Activated naive CD8-positive, alpha-beta T cell (primary cell): ENCODE results near the gene WIPF1.

Source experiments
- H3K27ac Mint-ChIP-seq: one replicate; pipeline ENCODE4 v1.8.0; 2021; ENCODE audit warnings: mixed read lengths
- H3K27me3 Mint-ChIP-seq: one replicate; pipeline ENCODE4 v1.8.0; 2021; ENCODE audit warnings: mixed read lengths
- H3K36me3 Mint-ChIP-seq: one replicate; pipeline ENCODE4 v1.8.0; 2021; ENCODE audit warnings: mixed read lengths
- H3K4me1 Mint-ChIP-seq: one replicate; pipeline ENCODE4 v1.8.0; 2021; ENCODE audit warnings: low read depth, mixed read lengths
- H3K4me3 Mint-ChIP-seq: one replicate; pipeline ENCODE4 v1.8.0; 2021; ENCODE audit warnings: mild to moderate bottlenecking, mixed read lengths
- H3K9me3 Mint-ChIP-seq: one replicate; pipeline ENCODE4 v1.8.0; 2021; ENCODE audit warnings: low read depth, mixed read lengths

Gene WIPF1

DNA sequence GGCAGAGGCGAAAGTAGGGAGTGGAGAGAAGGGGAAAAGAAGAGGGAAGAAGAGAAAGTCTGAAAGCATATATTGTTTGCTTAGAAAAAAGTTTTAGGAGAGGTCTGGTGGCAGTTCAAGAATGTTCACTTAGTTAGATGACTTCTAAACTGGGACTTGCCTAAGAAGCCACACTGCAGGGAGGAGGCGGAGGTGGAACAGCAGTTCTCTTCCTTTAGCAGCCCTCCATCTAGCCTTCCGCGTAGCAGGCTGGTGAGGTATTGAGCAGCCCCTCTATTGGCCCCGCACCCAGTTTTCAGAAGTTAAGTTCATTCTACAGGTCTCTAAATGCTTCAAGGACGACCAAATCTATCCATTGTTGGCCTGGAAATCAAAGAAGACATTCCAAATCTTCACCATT is 31.9 kb upstream of the WIPF1 start:
- Mint-ChIP-seq H3K36me3 (peaks cover 28% of the 10 kb centered on the region), H3K27ac (peak overlapping the region; percentile 99), H3K4me3 (peak overlapping the region; percentile 95)

DNA sequence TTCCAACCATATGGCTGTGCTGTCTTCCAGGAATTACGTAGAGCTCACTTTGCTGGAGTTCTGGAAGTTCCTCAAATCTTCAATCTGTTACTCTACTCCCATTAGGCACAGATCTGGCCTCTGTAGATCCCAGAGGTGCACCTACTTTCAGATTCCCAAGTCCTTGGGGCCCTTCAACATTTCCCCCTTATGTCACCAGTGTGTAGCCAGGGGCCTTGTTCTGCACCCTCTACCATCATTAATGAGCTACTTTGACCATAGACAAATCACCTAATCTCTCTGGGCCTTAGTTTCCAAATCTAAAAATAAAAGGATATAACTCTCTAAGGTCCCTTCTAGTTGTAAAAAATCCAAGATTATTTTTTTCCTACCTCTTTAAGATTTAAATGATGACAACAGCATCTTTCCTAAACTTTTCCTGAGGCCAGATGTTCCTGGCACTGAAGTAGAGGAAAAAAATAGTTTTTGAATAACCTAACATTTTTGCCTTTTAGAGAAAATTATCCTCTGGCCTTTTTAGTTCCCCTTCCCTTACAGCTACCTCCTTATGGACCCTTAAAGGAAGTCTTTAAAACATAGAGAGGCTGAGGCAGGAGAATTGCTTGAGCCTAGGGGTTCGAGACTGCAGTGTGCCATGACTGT is 31.0 kb upstream of the WIPF1 start:
- Mint-ChIP-seq H3K4me1 (peaks cover 86% of the 10 kb centered on the region), H3K27ac (peak overlapping the region; percentile 99), H3K9me3 (no peaks in the 10 kb centered on the region), H3K27me3 (no peaks in the 10 kb centered on the region), H3K4me3 (peak overlapping the region; percentile 17), H3K36me3 (peaks cover 28% of the 10 kb centered on the region)

More for the DNA sequence above, 31.9 kb upstream of the WIPF1 start:
- no peaks in the 10 kb centered on the region for H3K9me3 Mint-ChIP-seq
- no peaks in the 10 kb centered on the region for H3K27me3 Mint-ChIP-seq
- peaks cover 83% of the 10 kb centered on the region for H3K4me1 Mint-ChIP-seq

DNA sequence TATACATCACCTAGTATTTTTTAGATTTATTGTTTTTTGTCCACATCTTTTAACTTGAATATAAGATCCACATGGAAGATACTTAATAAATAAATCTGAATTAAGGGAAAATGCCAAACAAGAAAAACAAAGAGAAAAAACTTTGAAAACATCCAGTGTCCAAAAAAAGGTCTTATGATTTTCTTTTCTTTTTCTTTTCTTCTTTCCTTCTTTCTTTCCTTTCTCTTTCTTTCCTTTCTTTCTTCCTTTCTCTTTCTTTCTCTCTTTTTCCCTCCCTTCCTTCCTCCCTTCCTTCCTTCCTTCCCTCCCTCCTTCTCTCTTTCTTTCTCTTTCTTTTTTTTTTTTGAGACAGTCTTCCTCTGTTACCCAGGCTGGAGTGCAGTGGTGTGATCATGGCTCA is 29.6 kb upstream of the WIPF1 start:
- Mint-ChIP-seq H3K4me3 (no peak overlapping the region), H3K36me3 (peaks cover 23% of the 10 kb centered on the region)

DNA sequence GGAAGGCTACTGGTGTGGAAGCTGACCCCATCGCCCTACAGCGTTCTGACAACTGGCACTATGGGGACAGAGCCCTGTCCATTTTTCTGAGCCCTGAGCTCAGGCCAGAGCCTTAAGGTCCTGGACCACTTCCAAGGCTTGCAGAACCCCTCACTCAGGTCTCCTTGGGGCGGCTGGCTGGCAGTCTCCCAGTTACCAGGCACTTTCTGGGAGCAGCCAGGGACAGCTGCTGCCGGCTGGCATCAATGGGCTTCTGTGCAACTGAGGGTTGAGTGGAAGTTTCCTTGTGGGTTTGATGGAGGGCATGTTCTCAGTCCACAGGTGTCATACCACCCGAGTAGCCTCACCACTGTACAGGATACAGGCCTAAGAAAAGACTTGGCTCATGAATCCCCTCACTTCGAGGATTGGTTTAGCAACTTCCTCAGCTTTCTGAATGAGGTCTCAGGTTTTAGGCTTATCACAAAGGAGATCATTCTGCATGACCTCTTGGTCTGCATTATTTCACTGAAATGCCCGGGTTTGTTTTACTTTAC is 27.4 kb upstream of the WIPF1 start:
- Mint-ChIP-seq H3K27me3 (no peaks in the 10 kb centered on the region), H3K4me3 (no peak overlapping the region), H3K4me1 (peaks cover 81% of the 10 kb centered on the region), H3K27ac (peak overlapping the region; percentile 73), H3K36me3 (peaks cover 20% of the 10 kb centered on the region), H3K9me3 (no peaks in the 10 kb centered on the region)

More for the DNA sequence above, 29.6 kb upstream of the WIPF1 start:
- Mint-ChIP-seq H3K4me1 (peaks cover 87% of the 10 kb centered on the region), H3K27me3 (no peaks in the 10 kb centered on the region), H3K9me3 (no peaks in the 10 kb centered on the region), H3K27ac (peak overlapping the region; percentile 81)

DNA sequence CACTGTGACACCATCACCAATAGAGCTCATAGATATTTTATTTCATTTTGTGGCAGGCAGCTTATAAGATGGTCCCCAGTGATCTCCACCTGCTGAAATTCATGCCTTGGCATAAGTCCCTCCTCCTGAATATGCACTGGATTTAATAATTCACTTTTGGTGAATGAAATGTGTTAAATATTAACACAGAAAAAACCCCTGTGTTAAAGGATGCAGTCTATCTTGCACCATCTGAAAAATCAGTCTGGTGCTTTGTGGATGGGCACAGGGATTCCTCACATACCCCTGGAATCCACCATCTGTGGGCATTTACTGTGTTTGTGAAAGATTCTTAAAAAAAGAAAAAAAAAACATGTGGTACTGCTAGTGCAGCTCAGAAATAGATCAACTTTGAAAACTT is 26.1 kb upstream of the WIPF1 start:
- Mint-ChIP-seq H3K27ac (peak overlapping the region; percentile 75), H3K9me3 (no peaks in the 10 kb centered on the region), H3K4me3 (no peak overlapping the region), H3K27me3 (no peaks in the 10 kb centered on the region), H3K4me1 (peaks cover 83% of the 10 kb centered on the region), H3K36me3 (peaks cover 20% of the 10 kb centered on the region)

DNA sequence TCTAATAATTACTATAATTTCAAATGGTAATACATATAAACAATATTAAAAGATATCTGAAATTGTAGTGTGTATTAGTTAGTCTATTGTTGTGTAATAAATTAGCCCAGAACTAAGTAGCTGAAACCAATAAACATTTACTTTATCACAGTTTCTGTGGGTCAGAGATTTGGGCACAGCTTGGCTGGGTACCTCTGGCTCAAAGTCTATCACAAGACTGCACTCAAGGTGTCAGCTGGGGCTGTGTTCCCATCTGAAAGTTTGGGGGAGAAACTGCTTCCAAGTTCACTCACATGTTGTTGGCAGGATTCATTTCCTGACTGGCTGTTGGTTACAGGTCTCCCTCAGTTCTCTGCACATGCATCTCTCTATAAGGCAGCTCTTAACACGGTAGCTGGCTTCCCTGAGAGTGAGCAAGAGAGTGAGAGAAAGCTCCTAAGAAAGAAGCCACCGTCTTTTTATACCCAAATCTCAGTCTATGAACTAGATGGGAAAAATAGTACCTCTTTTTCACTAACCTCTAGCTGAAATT is 25.6 kb upstream of the WIPF1 start:
- H3K4me3 Mint-ChIP-seq: no peak overlapping the region

DNA sequence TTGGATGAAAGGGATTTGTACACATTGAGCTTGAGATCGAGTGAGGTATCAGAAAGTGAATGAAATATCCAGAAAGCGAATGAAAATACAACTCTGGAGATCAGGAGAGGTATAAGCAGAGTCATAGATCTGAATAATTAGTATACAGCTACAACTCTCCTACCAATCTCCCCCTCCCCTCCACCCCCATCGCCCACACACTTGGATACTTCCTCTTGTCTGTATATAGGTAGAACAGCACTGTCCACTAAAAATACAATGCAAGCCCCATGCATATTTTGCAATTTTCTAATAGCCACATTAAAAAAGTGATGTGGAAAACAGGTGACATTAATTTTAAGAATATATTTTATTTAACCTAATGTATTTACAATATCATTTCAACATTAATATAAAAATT is 23.7 kb upstream of the WIPF1 start:
- Mint-ChIP-seq H3K9me3 (no peaks in the 10 kb centered on the region), H3K27ac (peak overlapping the region; percentile 90), H3K4me3 (no peak overlapping the region), H3K36me3 (peaks cover 13% of the 10 kb centered on the region), H3K4me1 (peaks cover 84% of the 10 kb centered on the region), H3K27me3 (no peaks in the 10 kb centered on the region)

More for the DNA sequence above, 25.6 kb upstream of the WIPF1 start:
- Mint-ChIP-seq H3K9me3 (no peaks in the 10 kb centered on the region), H3K27ac (peak overlapping the region; percentile 75), H3K27me3 (no peaks in the 10 kb centered on the region), H3K36me3 (peaks cover 15% of the 10 kb centered on the region), H3K4me1 (peaks cover 83% of the 10 kb centered on the region)

DNA sequence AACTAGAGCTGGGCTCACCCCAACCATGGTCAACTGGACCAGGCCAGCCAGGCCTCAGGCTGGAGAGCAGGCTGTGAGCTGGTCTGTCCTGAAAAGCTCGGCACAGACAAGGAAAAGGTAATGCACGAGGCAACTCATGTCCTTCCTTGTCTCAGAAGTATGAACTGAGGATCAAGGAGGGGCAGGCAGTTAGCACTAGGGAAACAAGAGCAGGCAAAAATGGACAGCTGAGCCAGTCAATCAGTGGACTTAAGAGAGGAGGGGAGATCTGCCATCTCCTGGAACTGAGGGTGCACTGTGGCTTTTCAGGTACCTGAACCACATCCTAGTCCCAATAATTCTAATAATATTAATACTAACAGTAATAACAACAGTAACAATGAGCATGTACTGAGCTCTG is 20.6 kb upstream of the WIPF1 start:
- Mint-ChIP-seq H3K4me3 (peak overlapping the region; percentile 60), H3K4me1 (peaks cover 88% of the 10 kb centered on the region), H3K9me3 (no peaks in the 10 kb centered on the region), H3K27me3 (no peaks in the 10 kb centered on the region), H3K27ac (peak overlapping the region; percentile 93), H3K36me3 (peaks cover 17% of the 10 kb centered on the region)

DNA sequence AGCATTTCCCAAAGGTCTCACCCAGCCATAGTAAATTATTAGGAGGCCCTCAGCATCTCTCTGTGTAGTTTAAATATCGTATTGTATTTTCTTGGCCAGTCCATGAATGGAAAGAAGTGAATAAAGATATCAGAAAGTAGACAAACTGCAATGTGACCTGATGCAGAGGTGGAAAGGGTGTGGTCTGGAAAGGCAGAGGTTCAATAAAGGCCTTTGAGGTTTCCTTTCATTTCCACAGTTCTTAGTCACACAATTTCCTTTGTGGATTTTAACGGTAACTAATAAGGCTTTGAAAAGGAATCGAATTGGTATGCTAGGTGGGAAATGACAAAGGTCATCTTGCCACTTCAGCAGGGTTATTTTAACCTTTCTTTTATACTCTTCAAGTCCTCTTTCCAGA is 20.1 kb upstream of the WIPF1 start:
- H3K9me3 Mint-ChIP-seq: no peaks in the 10 kb centered on the region
- H3K4me3 Mint-ChIP-seq: peak overlapping the region; percentile 60
- peaks cover 18% of the 10 kb centered on the region for H3K36me3 Mint-ChIP-seq
- peak overlapping the region; percentile 93 for H3K27ac Mint-ChIP-seq
- H3K27me3 Mint-ChIP-seq: no peaks in the 10 kb centered on the region
- peaks cover 90% of the 10 kb centered on the region for H3K4me1 Mint-ChIP-seq

DNA sequence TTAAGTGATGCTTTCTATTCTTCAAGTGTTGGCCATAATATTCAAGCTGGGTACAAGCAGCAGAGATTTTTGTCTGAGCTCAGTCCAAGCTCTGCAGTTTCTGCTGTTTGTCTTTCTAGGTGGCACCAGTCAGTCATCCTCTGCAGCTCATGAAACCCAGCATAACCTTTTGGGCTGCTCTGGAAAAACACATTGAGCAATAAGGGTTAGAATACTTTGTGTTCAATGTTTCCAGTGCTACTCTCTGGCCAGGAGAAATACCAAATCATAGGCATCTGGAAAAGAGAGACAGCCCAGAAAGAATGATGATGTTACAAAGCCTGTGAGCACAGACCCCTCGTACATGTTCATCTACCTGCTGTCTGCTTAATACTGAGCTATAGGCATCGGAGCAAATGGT is 19.5 kb upstream of the WIPF1 start:
- Mint-ChIP-seq H3K9me3 (no peaks in the 10 kb centered on the region), H3K4me3 (peak overlapping the region; percentile 60), H3K27me3 (no peaks in the 10 kb centered on the region), H3K4me1 (peaks cover 90% of the 10 kb centered on the region), H3K36me3 (peaks cover 20% of the 10 kb centered on the region), H3K27ac (peak overlapping the region; percentile 93)

DNA sequence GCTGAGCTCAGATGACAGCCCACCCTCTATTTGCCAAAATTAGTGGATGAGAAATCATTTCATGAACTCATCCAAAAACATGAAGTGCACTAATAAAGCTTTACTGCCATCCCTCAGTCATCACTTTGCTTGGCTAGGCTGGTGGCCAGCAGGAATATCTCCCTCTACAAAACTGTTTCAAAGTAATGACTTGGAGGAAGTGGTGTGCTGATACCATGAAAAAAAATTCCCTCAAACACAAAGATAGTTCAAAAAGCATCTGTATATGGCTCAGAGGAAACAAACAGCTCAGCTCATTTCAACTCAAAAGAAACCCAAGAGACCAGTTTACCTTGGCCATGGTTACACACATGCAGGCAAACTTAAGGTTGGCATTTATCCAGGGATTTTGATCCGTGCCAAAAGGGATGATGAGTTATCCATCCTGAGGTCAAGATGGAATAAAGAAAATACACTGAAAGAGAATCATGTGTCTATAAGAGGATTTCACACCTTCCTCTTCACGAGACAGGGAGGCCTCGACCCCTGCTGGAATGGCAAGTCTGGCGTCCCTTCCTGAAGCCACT is 18.4 kb upstream of the WIPF1 start:
- Mint-ChIP-seq H3K36me3 (peaks cover 20% of the 10 kb centered on the region), H3K4me3 (peak overlapping the region; percentile 11), H3K4me1 (peaks cover 95% of the 10 kb centered on the region), H3K27ac (peak overlapping the region; percentile 85), H3K9me3 (no peaks in the 10 kb centered on the region), H3K27me3 (no peaks in the 10 kb centered on the region)

DNA sequence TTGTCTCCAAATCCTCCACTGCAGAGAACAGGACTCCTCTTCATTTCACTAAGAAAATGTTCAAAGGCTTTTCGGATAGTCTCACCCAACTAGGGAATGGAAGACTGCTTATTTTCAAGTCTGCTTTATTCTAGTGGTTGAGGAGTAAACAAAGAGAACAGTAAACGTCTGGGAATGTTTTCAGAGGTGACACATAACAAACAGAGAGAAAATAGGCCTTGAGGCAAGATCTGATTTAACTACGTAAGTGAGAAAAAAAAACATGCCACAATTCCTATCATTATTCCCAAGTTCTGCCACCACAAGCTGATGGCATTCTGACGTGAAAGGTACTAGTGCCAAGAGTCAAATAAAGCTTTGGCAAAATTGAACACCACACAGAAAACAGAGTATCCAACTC is 16.7 kb upstream of the WIPF1 start:
- Mint-ChIP-seq H3K36me3 (peaks cover 16% of the 10 kb centered on the region), H3K4me1 (peaks cover 96% of the 10 kb centered on the region), H3K4me3 (no peak overlapping the region), H3K27ac (peak overlapping the region; percentile 80), H3K9me3 (no peaks in the 10 kb centered on the region), H3K27me3 (no peaks in the 10 kb centered on the region)

DNA sequence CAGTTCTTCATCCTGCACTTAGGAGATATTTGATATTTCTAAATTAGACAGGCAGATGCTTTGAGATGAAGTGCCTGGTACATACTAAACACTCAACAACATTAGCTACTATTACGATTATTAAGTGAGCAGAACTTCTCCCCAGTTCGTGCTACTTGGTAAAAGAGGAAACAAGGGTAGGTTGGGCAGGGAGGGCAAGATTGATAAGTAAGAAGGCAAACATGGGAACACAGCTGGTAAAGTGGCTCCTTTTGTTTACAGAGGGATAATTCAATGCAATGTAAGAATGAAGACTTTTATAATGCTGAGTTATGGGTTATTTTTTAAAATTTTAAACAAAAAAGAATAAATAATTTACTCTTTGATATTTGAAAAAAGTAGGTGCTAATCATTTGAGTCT is 15.9 kb upstream of the WIPF1 start:
- no peaks in the 10 kb centered on the region for H3K9me3 Mint-ChIP-seq
- no peaks in the 10 kb centered on the region for H3K27me3 Mint-ChIP-seq
- H3K27ac Mint-ChIP-seq: peak overlapping the region; percentile 88
- H3K36me3 Mint-ChIP-seq: peaks cover 16% of the 10 kb centered on the region
- H3K4me1 Mint-ChIP-seq: peaks cover 96% of the 10 kb centered on the region
- no peak overlapping the region for H3K4me3 Mint-ChIP-seq

DNA sequence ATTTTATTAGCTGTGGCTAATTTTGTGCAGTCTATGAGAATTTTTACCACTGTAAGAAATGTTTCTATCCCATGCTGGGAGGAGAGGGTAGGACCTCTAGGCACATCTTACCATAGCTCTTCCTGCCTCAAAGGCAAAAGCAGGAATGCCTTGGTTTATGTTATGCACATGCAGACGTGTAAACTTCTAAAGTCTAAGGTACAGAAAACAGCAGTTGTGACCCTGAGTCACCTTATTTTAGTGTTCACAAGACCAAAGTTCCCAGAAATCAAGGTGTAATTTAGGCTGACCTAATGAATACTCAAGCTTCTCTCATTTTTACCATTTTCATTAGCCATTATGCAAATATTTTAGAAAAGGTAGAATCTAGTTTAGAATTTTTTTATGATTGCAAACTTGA is 15.4 kb upstream of the WIPF1 start:
- Mint-ChIP-seq H3K4me3 (no peak overlapping the region), H3K27ac (peak overlapping the region; percentile 88), H3K4me1 (peaks cover 96% of the 10 kb centered on the region), H3K27me3 (no peaks in the 10 kb centered on the region), H3K9me3 (no peaks in the 10 kb centered on the region), H3K36me3 (peaks cover 16% of the 10 kb centered on the region)

DNA sequence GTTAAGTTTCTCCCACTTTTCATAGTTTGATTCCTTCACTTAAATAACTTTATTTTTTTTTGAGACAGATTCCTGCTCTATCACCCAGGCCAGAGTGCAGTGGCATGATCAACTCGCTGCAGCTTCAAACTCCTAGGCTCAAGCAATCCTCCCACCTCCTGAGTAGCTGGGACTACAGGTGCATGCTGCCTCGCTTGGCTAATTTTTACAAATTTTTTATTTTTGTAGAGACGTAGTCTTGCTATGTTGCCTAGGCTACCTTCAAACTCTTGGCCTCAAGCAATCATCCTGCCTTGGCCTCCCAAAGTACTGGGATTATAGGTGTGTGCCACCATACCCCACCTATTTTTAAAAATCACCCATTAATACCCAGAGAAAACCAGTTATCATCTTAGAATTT is 14.2 kb upstream of the WIPF1 start:
- H3K4me1 Mint-ChIP-seq: peaks cover 94% of the 10 kb centered on the region
- H3K4me3 Mint-ChIP-seq: no peak overlapping the region
- no peaks in the 10 kb centered on the region for H3K9me3 Mint-ChIP-seq
- no peaks in the 10 kb centered on the region for H3K27me3 Mint-ChIP-seq
- peak overlapping the region; percentile 94 for H3K27ac Mint-ChIP-seq
- peaks cover 11% of the 10 kb centered on the region for H3K36me3 Mint-ChIP-seq
